AML-193 (cell line): ENCODE measurements around the gene NEIL1.
"Not testable (repeated sequence)": the region's sequence is repeated elsewhere in the genome, so short reads cannot be mapped to it uniquely, and the experiment has no call there.

Source experiments
- DNase-seq, 2 experiments: peaks; one replicate each; lab custom pipeline; 2025; lab: John Stamatoyannopoulos, UW

NEIL1 gene

GRCh38 chr15:75346796-75347221 is at the start of gene NEIL1:
TSS of gene NEIL1 (plus strand) at chr15:75347039. CDS start at chr15:75348906, 1,867 bp downstream.
- no peak for DNase-seq

- DNase-seq: not testable (repeated sequence)
Observed at GRCh38 chr15:75298541-75299310, 48.1 kb upstream of the NEIL1 start.

GRCh38 chr15:75299311-75299688 is 47.5 kb upstream of the NEIL1 start:
- not testable (repeated sequence) for DNase-seq

DNA sequence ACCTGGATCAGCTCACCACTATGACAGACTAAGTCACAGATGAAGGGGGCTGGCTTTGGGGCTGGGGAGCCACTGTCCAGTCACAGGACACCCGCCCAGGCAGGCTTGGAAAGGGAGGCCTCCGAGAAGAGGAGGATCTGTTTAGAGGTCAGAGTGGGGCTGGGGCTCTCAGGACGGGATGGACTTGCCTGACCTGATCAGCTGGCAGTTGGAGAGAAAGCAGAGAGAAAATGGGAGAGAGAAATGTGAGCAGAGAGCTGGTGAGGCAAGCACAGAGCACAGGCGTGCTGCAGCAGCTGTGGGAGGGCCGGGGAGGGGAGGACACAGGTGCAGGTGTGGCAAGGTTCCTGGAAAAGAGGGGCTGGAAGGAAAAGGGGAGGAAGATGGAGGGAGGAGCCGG is 46.8 kb upstream of the NEIL1 start:
- not testable (repeated sequence) for DNase-seq

DNA sequence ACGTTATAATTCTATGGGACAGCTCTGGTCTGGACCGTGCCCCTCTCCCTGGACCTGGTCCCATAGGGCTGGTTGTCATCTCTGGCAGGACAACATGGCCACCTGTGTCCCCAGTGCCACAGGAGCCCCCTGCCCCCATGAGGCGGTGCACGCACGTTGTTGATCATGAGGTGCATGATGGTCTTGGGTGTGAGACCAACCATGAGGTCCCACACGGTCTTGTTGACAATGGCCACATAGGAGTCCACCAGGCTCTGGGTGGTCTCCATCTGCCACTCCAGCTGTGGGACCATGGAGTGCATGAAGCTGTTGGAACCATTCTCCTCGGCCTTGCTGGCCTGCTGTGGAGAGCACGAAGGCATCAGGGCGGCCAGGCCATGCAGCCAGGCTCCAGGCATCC is 44.5 kb upstream of the NEIL1 start:
- no peak for DNase-seq

GRCh38 chr15:75302753-75303152 is 44.1 kb upstream of the NEIL1 start:
- not testable (repeated sequence) for DNase-seq

DNA sequence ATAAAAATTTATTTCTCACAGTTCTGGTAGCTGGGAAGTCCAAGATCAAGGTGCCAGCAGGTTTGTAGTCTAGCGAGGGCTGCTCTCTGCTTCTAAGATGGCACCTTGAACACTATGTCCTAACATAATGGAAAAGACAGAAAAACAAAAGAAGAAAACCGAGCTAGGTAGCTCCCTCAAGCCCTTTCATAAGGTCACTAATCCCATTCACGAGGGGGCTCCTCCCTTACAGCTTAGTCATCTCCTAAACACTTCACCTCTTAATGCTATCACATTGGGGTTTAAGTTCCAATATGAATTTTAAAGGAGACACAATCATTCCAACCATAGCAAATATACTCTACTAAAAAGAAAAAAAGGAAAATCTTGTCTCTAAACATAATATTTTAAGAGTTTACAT is 40.7 kb upstream of the NEIL1 start:
- DNase-seq: no peak

GRCh38 chr15:75307778-75308390 is 39.0 kb upstream of the NEIL1 start:
- no peak for DNase-seq

- DNase-seq: no peak
Observed at GRCh38 chr15:75309711-75310110, 37.1 kb upstream of the NEIL1 start.

DNA sequence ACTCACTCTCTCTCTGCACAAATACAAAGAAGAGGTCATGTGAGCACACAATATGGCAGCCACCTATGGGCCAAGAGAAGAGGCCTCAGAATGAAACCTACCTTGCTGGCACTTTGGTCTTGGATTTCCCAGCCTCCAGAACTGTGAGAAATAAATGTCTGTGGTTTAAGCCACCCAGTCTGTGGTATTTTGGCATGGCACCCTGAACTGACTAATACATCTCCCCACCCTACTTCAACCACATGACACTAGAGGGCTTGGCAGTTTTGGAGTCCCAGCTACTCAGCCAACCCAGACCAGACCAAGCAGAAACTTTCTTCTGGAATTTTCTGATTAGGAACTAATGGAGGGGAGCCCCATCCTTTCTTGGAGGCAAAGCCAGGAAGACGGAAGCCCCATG is 34.3 kb upstream of the NEIL1 start:
- not testable (repeated sequence) for DNase-seq

GRCh38 chr15:75313116-75313845 is 33.6 kb upstream of the NEIL1 start:
- no peak for DNase-seq

DNA sequence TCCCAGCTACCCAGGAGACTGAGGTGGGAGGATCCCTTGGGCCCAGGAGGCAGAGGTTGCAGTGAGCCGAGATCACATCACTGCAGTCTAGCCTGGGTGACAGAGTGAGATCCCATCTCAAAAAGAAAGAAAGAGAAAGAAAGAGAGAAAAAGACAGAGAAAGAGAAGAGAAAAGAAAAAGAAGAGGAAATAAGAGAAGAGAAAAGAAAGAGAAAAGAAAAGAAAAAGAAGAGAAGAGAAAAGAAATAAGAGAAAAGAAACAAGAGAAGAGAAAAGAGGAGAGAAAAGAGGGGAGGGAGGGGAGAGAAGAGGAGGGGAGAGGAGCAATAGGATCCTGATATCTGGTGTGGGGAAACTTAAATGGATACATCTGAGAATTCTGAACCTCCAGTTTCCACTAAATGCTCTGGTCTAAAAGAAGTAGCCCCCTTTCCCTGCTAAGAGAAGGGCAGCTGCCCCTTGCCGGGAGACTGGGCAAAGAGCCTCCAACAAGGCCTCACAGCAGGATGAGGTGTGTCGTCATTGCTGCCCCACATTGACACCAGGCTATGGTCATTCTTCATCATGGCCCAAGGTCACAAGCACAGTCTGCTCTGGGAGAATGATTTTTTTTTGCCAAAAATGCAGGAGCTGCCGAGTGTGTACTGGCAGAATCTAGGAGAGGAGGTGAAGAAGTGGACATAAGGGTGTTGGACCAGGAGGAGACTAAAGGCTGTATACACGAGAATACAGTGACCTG is 32.1 kb upstream of the NEIL1 start:
- no peak for DNase-seq

DNA sequence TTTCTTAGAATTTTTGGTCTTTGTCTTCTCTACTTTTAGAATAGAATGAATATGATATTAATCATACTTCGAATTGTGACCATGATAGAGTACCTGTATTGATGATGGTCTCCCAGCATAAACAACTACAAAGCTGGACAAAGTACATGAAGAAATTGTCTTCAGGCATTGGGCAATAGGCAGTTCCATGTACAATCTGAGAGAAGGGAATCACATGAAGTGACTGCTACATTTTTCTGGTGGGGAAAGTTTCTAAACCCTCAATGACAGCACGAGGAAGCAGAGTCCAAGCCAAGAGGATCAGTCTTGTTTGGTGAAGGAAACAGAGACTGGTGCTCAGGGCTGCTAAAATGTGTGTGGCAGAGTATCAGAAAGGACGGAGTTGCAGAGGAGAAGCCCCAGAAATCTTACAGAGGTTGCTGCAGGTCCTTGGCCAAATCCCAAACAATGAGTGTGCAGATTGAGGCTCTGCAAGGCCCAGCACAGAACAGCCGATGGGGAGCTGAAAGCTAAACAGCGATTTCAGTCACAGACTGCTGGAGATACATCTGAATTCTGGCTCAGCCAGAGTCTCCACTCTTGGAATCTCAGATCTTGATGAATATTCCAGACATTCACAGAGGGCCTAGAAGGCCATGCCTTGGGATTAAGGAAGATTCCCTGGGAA is 27.5 kb upstream of the NEIL1 start:
- not testable (repeated sequence) for DNase-seq

GRCh38 chr15:75321711-75322110 is 25.1 kb upstream of the NEIL1 start:
- no peak for DNase-seq

GRCh38 chr15:75325922-75326321 is 20.9 kb upstream of the NEIL1 start:
- DNase-seq: no peak

GRCh38 chr15:75327005-75327404 is 19.8 kb upstream of the NEIL1 start:
- DNase-seq: no peak

- no peak for DNase-seq
Observed at GRCh38 chr15:75327491-75327890, 19.3 kb upstream of the NEIL1 start.

GRCh38 chr15:75328493-75329314 is 18.1 kb upstream of the NEIL1 start:
- no peak for DNase-seq

GRCh38 chr15:75329571-75329970 is 17.3 kb upstream of the NEIL1 start:
- no peak for DNase-seq

DNA sequence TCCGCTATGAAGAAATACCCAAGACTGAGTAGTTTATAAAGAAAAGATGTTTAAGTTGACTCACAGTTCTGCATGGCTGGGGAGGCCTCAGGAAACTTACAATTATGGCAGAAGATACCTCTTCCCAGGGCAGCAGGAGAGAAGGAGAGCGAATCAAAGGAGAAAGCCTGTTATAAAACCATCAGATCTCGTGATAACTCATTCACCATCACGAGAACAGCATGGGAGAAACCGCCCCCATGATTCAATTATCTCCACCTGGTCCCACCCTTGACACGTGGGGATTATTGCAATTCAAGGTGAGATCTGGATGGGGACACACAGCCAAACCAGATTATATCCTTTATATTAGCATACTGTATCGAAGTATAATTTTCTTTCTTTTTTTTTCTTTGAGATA is 14.7 kb upstream of the NEIL1 start:
- DNase-seq: not testable (repeated sequence)
